Measurements from ENCODE around the gene AGRN.

The AGRN gene

GRCh38 chr1:1080122-1080757 lies 60.3 kb downstream of the AGRN start:
- peak; percentile 86 for ATAC-seq
- TF ChIP-seq RARB (CRISPR knock-in tag; IDR thresholded peaks at IDR 0.05) (no peak), TCF4 (CRISPR knock-in tag; IDR thresholded peaks at IDR 0.05; ENCODE audit: borderline replicate concordance) (peak; percentile 26; the same call in 1 of the 2 replicates)

DNA sequence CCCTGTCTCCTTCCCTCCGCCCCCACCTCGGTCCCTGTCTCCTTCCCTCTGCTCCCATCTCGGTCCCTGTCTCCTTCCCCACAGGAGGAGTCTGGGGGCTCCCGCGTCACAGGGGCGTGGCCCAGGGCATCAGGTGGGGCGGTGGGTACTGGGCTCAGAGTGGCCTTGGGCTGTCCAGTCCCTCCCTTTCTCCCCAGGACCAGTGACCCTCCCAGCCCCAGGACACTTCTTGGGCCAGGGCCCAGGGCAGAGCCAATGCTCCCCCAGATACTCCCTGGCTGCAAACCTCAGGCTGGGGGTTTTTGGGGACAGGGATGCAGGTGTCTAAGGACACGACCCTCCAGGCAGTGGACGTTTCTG lies 61.0 kb downstream of the AGRN start:
- ATAC-seq: no peak
- no peak for TF ChIP-seq GLIS3 (CRISPR knock-in tag; IDR thresholded peaks at IDR 0.05)

DNA sequence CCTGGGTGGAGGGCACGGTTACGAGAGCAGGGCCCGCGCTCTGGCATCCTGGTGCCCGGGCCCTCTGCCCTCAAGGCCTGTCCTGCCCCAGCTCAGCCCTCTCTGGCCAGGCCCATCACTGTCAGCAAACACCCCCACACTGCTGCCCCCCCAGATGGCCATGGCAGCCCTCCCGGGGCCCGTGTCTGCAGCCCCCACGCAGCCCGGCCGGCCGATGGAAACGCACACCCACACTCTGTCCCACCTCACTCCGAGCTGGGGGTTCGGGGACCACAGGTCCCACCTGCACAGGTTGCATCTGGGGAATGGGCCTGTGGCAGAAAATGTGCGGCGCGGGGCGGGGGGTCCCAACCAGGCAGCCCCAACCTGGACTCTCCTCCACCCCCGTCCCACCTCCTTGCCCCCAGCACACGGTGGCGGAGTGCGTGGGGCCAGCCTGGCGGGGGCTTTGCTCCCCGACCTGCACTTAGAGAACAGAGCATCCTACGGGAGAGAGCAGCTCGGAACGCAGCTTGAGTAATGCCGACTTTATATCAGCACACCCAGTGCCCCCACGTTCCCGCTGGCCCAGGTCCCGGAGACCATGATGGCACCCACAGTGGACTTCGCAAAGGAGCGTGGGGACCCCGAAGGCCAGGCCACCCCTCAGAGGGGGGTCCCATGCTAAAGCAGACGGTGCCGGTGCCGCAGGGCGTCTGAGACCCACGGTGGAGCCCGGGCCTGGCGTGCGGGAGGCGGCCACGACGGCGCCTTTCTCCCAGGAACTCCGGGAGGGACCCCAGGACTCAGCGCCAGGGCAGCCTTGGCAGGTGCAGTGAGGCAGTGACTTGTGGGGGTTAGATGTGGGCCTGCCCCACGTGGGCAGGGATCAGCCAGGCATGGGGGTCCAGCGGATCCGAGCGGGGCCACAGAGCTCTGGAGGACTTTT lies 61.7 kb downstream of the AGRN start:
- TF ChIP-seq ARNTL (CRISPR knock-in tag; IDR thresholded peaks at IDR 0.05; ENCODE audit: borderline replicate concordance, low read depth) (no peak), CSDC2 (CRISPR knock-in tag; IDR thresholded peaks at IDR 0.05) (no peak), ZFP3 (CRISPR knock-in tag; IDR thresholded peaks at IDR 0.05) (no peak), ZFP30 (CRISPR knock-in tag; IDR thresholded peaks at IDR 0.05) (no peak), OSR1 (CRISPR knock-in tag; IDR thresholded peaks at IDR 0.05) (no peak), BACH2 (CRISPR knock-in tag; IDR thresholded peaks at IDR 0.05; ENCODE audit: borderline replicate concordance) (no peak), TOX (CRISPR knock-in tag; IDR thresholded peaks at IDR 0.05; ENCODE audit: borderline replicate concordance) (no peak), TSHZ2 (CRISPR knock-in tag; IDR thresholded peaks at IDR 0.05) (no peak), ESRRG (CRISPR knock-in tag; IDR thresholded peaks at IDR 0.05) (no peak), ZC3H10 (CRISPR knock-in tag; IDR thresholded peaks at IDR 0.05) (no peak), PPARA (CRISPR knock-in tag; IDR thresholded peaks at IDR 0.05; ENCODE audit: borderline replicate concordance) (no peak), RARB (CRISPR knock-in tag; IDR thresholded peaks at IDR 0.05) (no peak)
- TF ChIP-seq, protein P1, sequence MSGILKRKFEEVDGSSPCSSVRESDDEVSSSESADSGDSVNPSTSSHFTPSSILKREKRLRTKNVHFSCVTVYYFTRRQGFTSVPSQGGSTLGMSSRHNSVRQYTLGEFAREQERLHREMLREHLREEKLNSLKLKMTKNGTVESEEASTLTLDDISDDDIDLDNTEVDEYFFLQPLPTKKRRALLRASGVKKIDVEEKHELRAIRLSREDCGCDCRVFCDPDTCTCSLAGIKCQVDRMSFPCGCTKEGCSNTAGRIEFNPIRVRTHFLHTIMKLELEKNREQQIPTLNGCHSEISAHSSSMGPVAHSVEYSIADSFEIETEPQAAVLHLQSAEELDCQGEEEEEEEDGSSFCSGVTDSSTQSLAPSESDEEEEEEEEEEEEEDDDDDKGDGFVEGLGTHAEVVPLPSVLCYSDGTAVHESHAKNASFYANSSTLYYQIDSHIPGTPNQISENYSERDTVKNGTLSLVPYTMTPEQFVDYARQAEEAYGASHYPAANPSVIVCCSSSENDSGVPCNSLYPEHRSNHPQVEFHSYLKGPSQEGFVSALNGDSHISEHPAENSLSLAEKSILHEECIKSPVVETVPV (CRISPR knock-in tag; IDR thresholded peaks at IDR 0.05): no peak
- ATAC-seq: no peak

GRCh38 chr1:1082239-1082775 lies 62.4 kb downstream of the AGRN start:
- no peak for TF ChIP-seq ZNF565 (CRISPR knock-in tag; conservative IDR thresholded peaks at IDR 0.05; ENCODE audit: low read depth)
- TF ChIP-seq RARB (CRISPR knock-in tag; IDR thresholded peaks at IDR 0.05): no peak
- TF ChIP-seq ZFP3 (CRISPR knock-in tag; IDR thresholded peaks at IDR 0.05): no peak
- TF ChIP-seq ZNF8 (CRISPR knock-in tag; IDR thresholded peaks at IDR 0.05): no peak
- TF ChIP-seq ZC3H10 (CRISPR knock-in tag; IDR thresholded peaks at IDR 0.05): no peak
- TF ChIP-seq, protein P2, sequence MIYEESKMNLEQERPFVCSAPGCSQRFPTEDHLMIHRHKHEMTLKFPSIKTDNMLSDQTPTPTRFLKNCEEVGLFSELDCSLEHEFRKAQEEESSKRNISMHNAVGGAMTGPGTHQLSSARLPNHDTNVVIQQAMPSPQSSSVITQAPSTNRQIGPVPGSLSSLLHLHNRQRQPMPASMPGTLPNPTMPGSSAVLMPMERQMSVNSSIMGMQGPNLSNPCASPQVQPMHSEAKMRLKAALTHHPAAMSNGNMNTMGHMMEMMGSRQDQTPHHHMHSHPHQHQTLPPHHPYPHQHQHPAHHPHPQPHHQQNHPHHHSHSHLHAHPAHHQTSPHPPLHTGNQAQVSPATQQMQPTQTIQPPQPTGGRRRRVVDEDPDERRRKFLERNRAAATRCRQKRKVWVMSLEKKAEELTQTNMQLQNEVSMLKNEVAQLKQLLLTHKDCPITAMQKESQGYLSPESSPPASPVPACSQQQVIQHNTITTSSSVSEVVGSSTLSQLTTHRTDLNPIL (CRISPR knock-in tag; IDR thresholded peaks at IDR 0.05; ENCODE audit: low read depth): no peak
- TF ChIP-seq ARNTL (CRISPR knock-in tag; IDR thresholded peaks at IDR 0.05; ENCODE audit: borderline replicate concordance, low read depth): no peak
- no peak for TF ChIP-seq TSHZ2 (CRISPR knock-in tag; IDR thresholded peaks at IDR 0.05)
- TF ChIP-seq SNAI2 (CRISPR knock-in tag; IDR thresholded peaks at IDR 0.05): no peak
- no peak for TF ChIP-seq TOX (CRISPR knock-in tag; IDR thresholded peaks at IDR 0.05; ENCODE audit: borderline replicate concordance)
- no peak for TF ChIP-seq ZNF70 (CRISPR knock-in tag; IDR thresholded peaks at IDR 0.05)
- no peak for ATAC-seq

All from SK-N-SH treated with all-trans-retinoic acid at 6 μM for 48 hours (cell line).